Hepatocyte (in vitro differentiated cells): ENCODE results near the gene MIEF1. TPM values are rescaled to one million over a fixed set of nuclear protein-coding genes. Genes with fewer than 3 reads are reported as not detected.

Experiments
- DNase-seq: peaks from one replicate; pipeline ENCODE4 v3.0.0-alpha.2; 2016; ENCODE audit warnings: low spot score
- H2AFZ ChIP-seq: fragments of 200-600 bp; sonication (generic); 2 replicates; pipeline ENCODE4 v1.6.0; 2016; ENCODE audit warnings: antibody characterized with exemption, mild to moderate bottlenecking
- H3K27ac ChIP-seq: fragments of 200-600 bp; sonication (generic); 2 replicates; pipeline ENCODE4 v1.5.1; 2016; ENCODE audit warnings: mild to moderate bottlenecking
- H3K27me3 ChIP-seq: fragments of 200-600 bp; sonication (generic); 2 replicates; pipeline ENCODE4 v1.6.1; 2016
- H3K36me3 ChIP-seq: fragments of 200-600 bp; sonication (generic); replicated peaks from 2 replicates; pipeline ENCODE4 v1.5.1; 2016; ENCODE audit warnings: low read depth; ENCODE audit not compliant: insufficient read depth
- H3K4me1 ChIP-seq: fragments of 200-600 bp; sonication (generic); 2 replicates; pipeline ENCODE4 v1.5.1; 2016; ENCODE audit warnings: mild to moderate bottlenecking, moderate library complexity; ENCODE audit not compliant: insufficient read depth
- H3K4me2 ChIP-seq: fragments of 200-600 bp; sonication (generic); 2 replicates; pipeline ENCODE4 v1.6.0; 2016
- H3K4me3 ChIP-seq: fragments of 200-600 bp; sonication (generic); 2 replicates; pipeline ENCODE4 v1.5.1; 2016; ENCODE audit warnings: mild to moderate bottlenecking
- H3K79me2 ChIP-seq: fragments of 200-600 bp; sonication (generic); 2 replicates; pipeline ENCODE4 v1.6.0; 2017; ENCODE audit warnings: mild to moderate bottlenecking
- H3K9me2 ChIP-seq: fragments of 200-600 bp; sonication (generic); replicated peaks from 2 replicates; pipeline ENCODE4 v1.6.0; 2017; ENCODE audit warnings: mild to moderate bottlenecking; ENCODE audit not compliant: insufficient read depth
- H3K9me3 ChIP-seq: fragments of 200-600 bp; sonication (generic); 2 replicates; pipeline ENCODE4 v1.5.1; 2016; ENCODE audit warnings: low read depth, mild to moderate bottlenecking
- H4K20me1 ChIP-seq: fragments of 200-600 bp; sonication (generic); 2 replicates; pipeline ENCODE4 v1.6.0; 2016; ENCODE audit warnings: mild to moderate bottlenecking; ENCODE audit not compliant: insufficient read depth, poor library complexity, severe bottlenecking
- CTCF ChIP-seq: fragments of 200-600 bp; sonication (generic); IDR thresholded peaks from 2 replicates; pipeline ENCODE4 v1.5.1; 2016; ENCODE audit warnings: antibody characterized with exemption, mild to moderate bottlenecking; ENCODE audit not compliant: poor library complexity
- EZH2 ChIP-seq: fragments of 200-600 bp; sonication (generic); IDR thresholded peaks from 2 replicates; pipeline ENCODE4 v1.6.1; 2016; ENCODE audit warnings: antibody characterized with exemption, mild to moderate bottlenecking, borderline replicate concordance
- EZH2phosphoT487 ChIP-seq: fragments of 200-600 bp; sonication (generic); IDR thresholded peaks from one replicate; pipeline ENCODE4 v1.6.1; 2018; ENCODE audit warnings: antibody characterized with exemption, mild to moderate bottlenecking, low read depth, moderate library complexity; ENCODE audit not compliant: unreplicated experiment, severe bottlenecking
- WGBS: methylation state at CpG from one replicate; pipeline ENCODE4 v1.1.6; 2016; ENCODE audit warnings: low lambda C conversion rate; ENCODE audit errors: missing lambda C conversion rate; 5-methylcytosine and 5-hydroxymethylcytosine counted together
- polyA plus RNA-seq: library from polyadenylated mRNA; unstranded; fragments of >200 nt; fragmentation: Nextera tagmentation; extraction: Ambion mirVana; gene quantifications from 2 replicates; pipeline ENCODE4 v1.2.1, GENCODE V29; 2016
- total RNA-seq: library from RNA; depleted of rRNA; stranded (reverse); fragments of >200 nt; gene quantifications from 2 replicates; pipeline ENCODE4 v1.2.3, GENCODE V29; 2014

Gene MIEF1
- total and polyA plus RNA-seq, 2 experiments from 2014 or later = 22.2 to 31.8 TPM

GRCh38 chr22:39476664-39477063 is 25.4 kb upstream of the MIEF1 start:
- peaks cover 53% of the 10 kb centered on the region for H3K79me2 ChIP-seq
- no peak overlapping the region for H3K4me3 ChIP-seq
- no peak overlapping the region for H3K4me2 ChIP-seq
- peak overlapping the region; percentile 98 for H3K27ac ChIP-seq
- no peaks in the 10 kb centered on the region for H4K20me1 ChIP-seq
- H3K36me3 ChIP-seq = no peaks in the 10 kb centered on the region
- peaks cover 49% of the 10 kb centered on the region for H3K4me1 ChIP-seq
- WGBS = 82% methylated on average over 13 of the region's 13 CpGs
- TF ChIP-seq EZH2phosphoT487 (no peak), CTCF (no peak), EZH2 (no peak)
- no peaks in the 10 kb centered on the region for H3K27me3 ChIP-seq
- DNase-seq = no peak
- H3K9me3 ChIP-seq = no peaks in the 10 kb centered on the region
- no peak overlapping the region for H2AFZ ChIP-seq
- no peaks in the 10 kb centered on the region for H3K9me2 ChIP-seq

- Histone ChIP-seq H4K20me1 (no peaks in the 10 kb centered on the region), H3K9me3 (no peaks in the 10 kb centered on the region), H3K79me2 (peaks cover 53% of the 10 kb centered on the region), H3K27ac (no peak overlapping the region), H3K27me3 (no peaks in the 10 kb centered on the region), H3K36me3 (no peaks in the 10 kb centered on the region), H3K4me2 (no peak overlapping the region), H2AFZ (no peak overlapping the region), H3K4me3 (no peak overlapping the region), H3K4me1 (peaks cover 40% of the 10 kb centered on the region), H3K9me2 (no peaks in the 10 kb centered on the region)
- WGBS = 96% methylated on average over 9 of the region's 9 CpGs
- DNase-seq = no peak
- no peak for TF ChIP-seq EZH2phosphoT487
- TF ChIP-seq EZH2 = no peak
- no peak for TF ChIP-seq CTCF
These were observed 24.5 kb upstream of the MIEF1 start for GRCh38 chr22:39477542-39477941.

- DNase-seq = peak; percentile 71
- H3K9me2 ChIP-seq = no peaks in the 10 kb centered on the region
- no peaks in the 10 kb centered on the region for H3K27me3 ChIP-seq
- H3K27ac ChIP-seq = no peak overlapping the region
- H4K20me1 ChIP-seq = no peaks in the 10 kb centered on the region
- H3K4me3 ChIP-seq = no peak overlapping the region
- H3K4me2 ChIP-seq = no peak overlapping the region
- no peaks in the 10 kb centered on the region for H3K9me3 ChIP-seq
- 56% methylated on average over 9 of the region's 9 CpGs for WGBS
- H3K4me1 ChIP-seq = peaks cover 31% of the 10 kb centered on the region
- TF ChIP-seq EZH2phosphoT487 = no peak
- TF ChIP-seq CTCF = no peak
- no peak for TF ChIP-seq EZH2
- H3K36me3 ChIP-seq = no peaks in the 10 kb centered on the region
- H3K79me2 ChIP-seq = peaks cover 53% of the 10 kb centered on the region
- no peak overlapping the region for H2AFZ ChIP-seq
These were observed 23.6 kb upstream of the MIEF1 start for GRCh38 chr22:39478441-39478850.

- 94% methylated on average over 2 of the region's 3 CpGs for WGBS
- no peaks in the 10 kb centered on the region for H4K20me1 ChIP-seq
- H3K4me2 ChIP-seq = no peak overlapping the region
- no peaks in the 10 kb centered on the region for H3K9me3 ChIP-seq
- H3K79me2 ChIP-seq = peaks cover 57% of the 10 kb centered on the region
- no peaks in the 10 kb centered on the region for H3K27me3 ChIP-seq
- H2AFZ ChIP-seq = no peak overlapping the region
- H3K4me1 ChIP-seq = peaks cover 23% of the 10 kb centered on the region
- H3K4me3 ChIP-seq = no peak overlapping the region
- H3K36me3 ChIP-seq = no peaks in the 10 kb centered on the region
- no peak for TF ChIP-seq EZH2
- no peak for TF ChIP-seq EZH2phosphoT487
- TF ChIP-seq CTCF = no peak
- DNase-seq = no peak
- H3K27ac ChIP-seq = no peak overlapping the region
- H3K9me2 ChIP-seq = no peaks in the 10 kb centered on the region
These were observed 22.8 kb upstream of the MIEF1 start for GRCh38 chr22:39479254-39479653.
